Fibroblast of lung (primary cell): ENCODE data around the gene MYO1F.

Source experiments
- CTCF ChIP-seq, 2 donors: IDR thresholded peaks in 1 of 2; conservative IDR thresholded peaks in 1 of 2; 1 replicate in 1 of 2; 2 replicates in 1 of 2; pipeline ENCODE4 v1.5.1; 2011 to 2012; ENCODE audit warnings: low read length in 2 of 2, control low read depth in 1 of 2, inconsistent platforms in 1 of 2, low read depth in 1 of 2, mild to moderate bottlenecking in 1 of 2
- EZH2 ChIP-seq: IDR thresholded peaks from 2 replicates; pipeline ENCODE4 v1.5.1; 2012; ENCODE audit warnings: low read length, control low read depth, mild to moderate bottlenecking; ENCODE audit errors: missing control alignments

GRCh38 chr19:8506402-8506957, 70.8 kb downstream of the MYO1F start:
- TF ChIP-seq CTCF (conservative IDR thresholded peaks at IDR 0.05 in 1 of 2, IDR thresholded peaks at IDR 0.05 in 1 of 2; ENCODE audit: low read depth in 1 of 2, low read length in 2 of 2) (no peak), EZH2 (no peak)
